HepG2 (cell line): ENCODE measurements around the gene LYG2. TPM values are rescaled to one million over a fixed set of nuclear protein-coding genes. Genes with fewer than 3 reads are reported as not detected.
A peak's percentile ranks its signal among the peaks of the same experiment; 100 is the strongest.
"Not testable (repeated sequence)": the region's sequence is repeated elsewhere in the genome, so short reads cannot be mapped to it uniquely, and the experiment has no call there.

Experiments used
- ATAC-seq: fragments of 200-7000 bp; cut with Tn5 transposase; 3 replicates; pipeline ENCODE4 v1.9.1; 2020; ENCODE audit warnings: mild to moderate bottlenecking, moderate library complexity
- BruUV-seq: library from RNA; stranded (reverse); fragments of 400-500 nt; replicated peaks from 2 replicates; lab custom pipeline; 2021; lab: Mats Ljungman, UMichigan
- CTCF ChIA-PET: fragments of 300-600 bp; formaldehyde crosslinking; extraction: SDS; loops from one replicate; lab custom pipeline; 2021; ENCODE audit warnings: low total read pairs, inconsistent platforms, low intra/inter-chr PET ratio; lab: Yijun Ruan, JAX
- POLR2A ChIA-PET: fragments of 350-600 bp; sonication (Branson Sonifier 250); formaldehyde crosslinking; loops from one replicate; lab custom pipeline; 2020; ENCODE audit warnings: antibody characterized with exemption, inconsistent platforms; lab: Yijun Ruan, JAX
- DNase-seq: peaks from one replicate; pipeline ENCODE4 v3.0.0-alpha.2; 2015; ENCODE audit warnings: low spot score
- FAIRE-seq: peaks from 3 replicates; lab custom pipeline; 2011; peaks lifted over from hg19 to GRCh38; lab: Jason Lieb, UNC
- H2AFZ ChIP-seq: one replicate; pipeline ENCODE4 v1.6.1; 2011; ENCODE audit warnings: low read length, inconsistent platforms
- H3K27ac ChIP-seq: fragments of 300-600 bp; 3 replicates; pipeline ENCODE4 v1.8.0; 2011; ENCODE audit warnings: mixed run types, mild to moderate bottlenecking, mixed read lengths, low read length, inconsistent platforms; ENCODE audit not compliant: insufficient read depth; ENCODE audit errors: extremely low read length
- H3K27me3 ChIP-seq, 2 experiments: fragments of 200-600 bp in 1 of 2; 2 replicates in 1 of 2; 3 replicates in 1 of 2; pipeline versions ENCODE4 v1.6.0 to v1.8.0; 2011; ENCODE audit warnings: low read length in 2 of 2, mild to moderate bottlenecking in 2 of 2, moderate library complexity in 2 of 2, inconsistent platforms in 1 of 2; ENCODE audit not compliant: insufficient read depth in 2 of 2, control insufficient read depth in 1 of 2
- H3K36me3 ChIP-seq, 2 experiments: fragments of 200-600 bp in 1 of 2; replicated peaks in 1 of 2; 2 replicates in 1 of 2; 3 replicates in 1 of 2; pipeline versions ENCODE4 v1.5.1 to v1.8.0; 2011; ENCODE audit warnings: low read length in 2 of 2, inconsistent platforms in 1 of 2; ENCODE audit not compliant: insufficient read depth in 2 of 2, control insufficient read depth in 1 of 2
- H3K4me1 ChIP-seq: 2 replicates; pipeline ENCODE4 v1.5.1; 2012; ENCODE audit warnings: low read length, inconsistent platforms; ENCODE audit not compliant: insufficient read depth
- H3K4me2 ChIP-seq: 2 replicates; pipeline ENCODE4 v1.6.0; 2011; ENCODE audit warnings: low read depth, low read length, inconsistent platforms
- H3K4me3 ChIP-seq, 3 experiments: fragments of 200-600 bp in 1 of 3; sonication (generic), shearing (Covaris generic) in 1 of 3; replicated peaks in 1 of 3; 2 replicates each; pipeline ENCODE4 v1.5.1; 2011 to 2016; ENCODE audit warnings: low read length in 3 of 3, inconsistent platforms in 2 of 3, low read depth in 2 of 3, mild to moderate bottlenecking in 2 of 3, control low read depth in 1 of 3, mixed read lengths in 1 of 3; ENCODE audit not compliant: insufficient read depth in 1 of 3
- H3K79me2 ChIP-seq: one replicate; pipeline ENCODE4 v1.6.1; 2011; ENCODE audit warnings: low read length, inconsistent platforms; ENCODE audit not compliant: insufficient read depth
- H3K9ac ChIP-seq: 2 replicates; pipeline ENCODE4 v1.6.0; 2011; ENCODE audit warnings: mild to moderate bottlenecking, low read depth, low read length, inconsistent platforms; ENCODE audit not compliant: insufficient read depth
- H3K9me3 ChIP-seq: 2 replicates; pipeline ENCODE4 v1.5.1; 2012; ENCODE audit warnings: mild to moderate bottlenecking, low read length
- H4K20me1 ChIP-seq: 2 replicates; pipeline ENCODE4 v1.6.0; 2011; ENCODE audit warnings: inconsistent platforms, mild to moderate bottlenecking, low read length, moderate library complexity; ENCODE audit not compliant: insufficient read depth
- HOXA7 ChIP-seq: sonication (generic); formaldehyde crosslinking; IDR thresholded peaks from 2 replicates; pipeline ENCODE4 v1.8.1; 2022; ENCODE audit warnings: mild to moderate bottlenecking, missing genetic modification reagents, moderate library complexity
- NCOA2 ChIP-seq: sonication (generic); formaldehyde crosslinking; IDR thresholded peaks from 2 replicates; pipeline ENCODE4 v1.8.0; 2022; ENCODE audit warnings: inconsistent platforms
- RORA ChIP-seq: sonication (generic); formaldehyde crosslinking; IDR thresholded peaks from 2 replicates; pipeline ENCODE4 v1.5.0; 2020; ENCODE audit warnings: mild to moderate bottlenecking, missing genetic modification reagents, moderate library complexity
- SKIL ChIP-seq: sonication (generic); formaldehyde crosslinking; IDR thresholded peaks from 2 replicates; pipeline ENCODE4 v1.8.0; 2022; ENCODE audit warnings: missing genetic modification reagents, mild to moderate bottlenecking, moderate library complexity, borderline replicate concordance
- SOX13 ChIP-seq, 3 experiments: fragments of 450-650 bp in 1 of 3; sonication (generic) in 1 of 3; formaldehyde crosslinking in 1 of 3; IDR thresholded peaks in 2 of 3; conservative IDR thresholded peaks in 1 of 3; 2 replicates each; pipeline versions ENCODE4 v1.5.0 to v1.6.1; 2016 to 2020; ENCODE audit warnings: antibody characterized with exemption in 1 of 3, mild to moderate bottlenecking in 1 of 3, missing compliant biosample characterization in 1 of 3, missing genetic modification reagents in 1 of 3, moderate library complexity in 1 of 3
- TBL1XR1 ChIP-seq: fragments of 150-350 bp; IDR thresholded peaks from 2 replicates; pipeline ENCODE4 v1.6.1; 2014; ENCODE audit warnings: borderline replicate concordance, low read length; ENCODE audit not compliant: partially characterized antibody
- ZBTB8A ChIP-seq: sonication (generic); formaldehyde crosslinking; IDR thresholded peaks from 2 replicates; pipeline ENCODE4 v1.4.0; 2020; ENCODE audit warnings: mild to moderate bottlenecking, low read depth, missing genetic modification reagents, borderline replicate concordance
- ZNF33A ChIP-seq: sonication (generic); formaldehyde crosslinking; IDR thresholded peaks from 2 replicates; pipeline ENCODE4 v1.5.1; 2020; ENCODE audit warnings: missing genetic modification reagents, mild to moderate bottlenecking, moderate library complexity, borderline replicate concordance
- ZNF33B ChIP-seq: sonication (generic); formaldehyde crosslinking; IDR thresholded peaks from 2 replicates; pipeline ENCODE4 v1.5.1; 2020; ENCODE audit warnings: mild to moderate bottlenecking, missing genetic modification reagents
- ZNF558 ChIP-seq: sonication (generic); formaldehyde crosslinking; IDR thresholded peaks from 2 replicates; pipeline ENCODE4 v1.9.0; 2022; ENCODE audit warnings: mild to moderate bottlenecking, missing genetic modification reagents, borderline replicate concordance
- ZNF691 ChIP-seq: sonication (generic); formaldehyde crosslinking; IDR thresholded peaks from 2 replicates; pipeline ENCODE4 v1.4.0; 2020; ENCODE audit warnings: missing genetic modification reagents, low read depth, mild to moderate bottlenecking, borderline replicate concordance
- ZNF761 ChIP-seq: sonication (generic); formaldehyde crosslinking; conservative IDR thresholded peaks from 2 replicates; pipeline ENCODE4 v1.4.0; 2020; ENCODE audit warnings: mild to moderate bottlenecking, missing genetic modification reagents
- ZNF777 ChIP-seq: sonication (generic); formaldehyde crosslinking; IDR thresholded peaks from 2 replicates; pipeline ENCODE4 v1.4.0; 2020; ENCODE audit warnings: missing genetic modification reagents
- ZNF782 ChIP-seq: sonication (generic); formaldehyde crosslinking; IDR thresholded peaks from 2 replicates; pipeline ENCODE4 v1.4.0; 2020; ENCODE audit warnings: missing genetic modification reagents, mild to moderate bottlenecking, borderline replicate concordance
- ZSCAN9 ChIP-seq: IDR thresholded peaks from 2 replicates; pipeline ENCODE4 v1.6.1; 2016; ENCODE audit warnings: borderline replicate concordance
- WGBS: methylation state at CpG from one replicate; pipeline ENCODE4 v1.1.6; 2017; ENCODE audit warnings: low lambda C conversion rate; 5-methylcytosine and 5-hydroxymethylcytosine counted together
- in situ Hi-C: cut with HindIII; loops from 2 replicates; pipeline ENCODE4 v1.10.0; 2017; ENCODE audit warnings: low pct_unique_long_range_greater_than_20kb; ENCODE audit not compliant: extremely low pct_ligation_motif_present
- intact Hi-C: fragments of 100-400 bp; cut with micrococcal nuclease; formaldehyde crosslinking; loops from one replicate; pipeline ENCODE4 v1.10.0; 2022; ENCODE audit not compliant: unreplicated experiment
- polyA plus RNA-seq, 8 experiments: library from polyadenylated mRNA; depleted of rRNA in 3 of 8; stranded (reverse) in 7 of 8; unstranded in 1 of 8; fragments of >200 nt; fragmentation: Illumina TruSeq in 4 of 8; extraction: Trizol in 4 of 8; gene quantifications; 2 replicates each; pipeline versions ENCODE4 v1.2.1 to v1.2.3, GENCODE V29; 2011 to 2016; ENCODE audit warnings: low read depth in 4 of 8, missing spikeins in 1 of 8, mixed read lengths in 1 of 8; ENCODE audit not compliant: insufficient read depth in 1 of 8
- total RNA-seq, 5 experiments: library from RNA; depleted of rRNA; stranded (reverse); fragments of >200 nt; fragmentation: Illumina TruSeq; extraction: Trizol; gene quantifications; 2 replicates each; pipeline ENCODE4 v1.2.3, GENCODE V29; 2016; ENCODE audit warnings: low read depth in 1 of 5

The LYG2 gene
- total and polyA plus RNA-seq, 2 of the 13 experiments (the other 11 are each of a cell fraction or from before 2014, with no cell fraction given) = 0.15 to 0.18 TPM

GRCh38 chr2:99278793-99279291 lies 23.4 kb upstream of the LYG2 start (continued):
- TF ChIP-seq ZNF691 (CRISPR knock-in tag) (peak; percentile 58; the same call in 1 of the 2 replicates), TBL1XR1 (peak; percentile 85), ZNF558 (CRISPR knock-in tag) (no peak), ZSCAN9 (peak; percentile 96), ZNF782 (CRISPR knock-in tag) (peak; percentile 76; the same call in 1 of the 2 replicates), NCOA2 (CRISPR knock-in tag) (peak; percentile 99), ZNF33A (CRISPR knock-in tag) (no peak)
- TF ChIP-seq, all 625 proteins: peak for 236

DNA sequence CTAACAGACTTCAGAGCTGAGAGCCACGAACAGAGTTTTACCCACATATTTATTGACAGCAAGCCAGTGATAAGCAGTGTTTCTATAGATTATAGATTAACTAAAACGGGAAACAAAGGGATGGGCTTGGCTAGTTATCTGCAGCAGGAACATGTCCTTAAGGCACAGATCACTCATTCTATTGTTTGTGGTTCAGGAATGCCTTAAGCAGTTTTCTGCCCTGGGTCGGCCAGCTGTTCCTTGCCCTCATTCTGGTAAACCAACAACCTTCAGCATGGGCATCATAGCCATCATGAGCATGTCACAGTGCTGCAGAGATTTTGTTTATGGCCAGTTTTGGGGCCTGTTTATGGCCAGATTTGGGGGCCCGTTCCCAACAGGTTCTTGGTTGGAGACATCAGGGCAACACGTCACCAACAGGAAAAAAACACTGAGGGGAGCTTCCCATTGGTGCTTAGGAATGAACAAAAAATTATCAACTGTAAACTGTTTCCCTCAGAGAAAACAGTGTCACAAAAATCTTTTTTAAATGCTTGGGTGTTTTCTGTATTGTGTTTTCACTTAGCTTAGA lies 22.8 kb upstream of the LYG2 start:
- WGBS = 31% methylated on average over 5 of the region's 5 CpGs
- H3K4me2 ChIP-seq = peak overlapping the region; percentile 66
- FAIRE-seq; in situ Hi-C loops; H3K79me2 ChIP-seq; ATAC-seq; DNase-seq; H3K9ac ChIP-seq; BruUV-seq; H3K4me3 ChIP-seq; H3K27me3 ChIP-seq; H4K20me1 ChIP-seq; H3K36me3 ChIP-seq; H2AFZ ChIP-seq; CTCF ChIA-PET; TF ChIP-seq SOX13 (IDR thresholded peaks at IDR 0.05): not testable (repeated sequence)
- intact Hi-C loops = loop anchor here (2.0 kb wide), 1 partner anchor 97 kb away; the partner anchor contains the start of genes MITD1 and MRPL30
- POLR2A ChIA-PET = interaction anchor here (1.1 to 3.4 kb wide), 6 partner anchors 46 to 212 kb away, joined by 3 to 22 read pairs (median 6); partner anchors contain the start of genes C2orf15, EIF5B, LIPT1 and REV1
- peaks cover 10% of the 10 kb centered on the region for H3K9me3 ChIP-seq
- H3K27ac ChIP-seq = peak overlapping the region; percentile 64
- H3K4me1 ChIP-seq = peaks cover 39% of the 10 kb centered on the region
- TF ChIP-seq ZNF777 (CRISPR knock-in tag) (peak; percentile 33; the same call in 1 of the 2 replicates), RORA (CRISPR knock-in tag) (0 out of 2 replicates have a peak, but pooled peaks have one; percentile 10), HOXA7 (0 out of 2 replicates have a peak, but pooled peaks have one; percentile 2), ZNF33B (CRISPR knock-in tag) (0 out of 2 replicates have a peak, but pooled peaks have one; percentile 1), ZBTB8A (CRISPR knock-in tag) (0 out of 2 replicates have a peak, but pooled peaks have one; percentile 25), ZNF761 (CRISPR knock-in tag) (peak; percentile 100), SKIL (CRISPR knock-in tag) (0 out of 2 replicates have a peak, but pooled peaks have one; percentile 28), SOX13 (CRISPR knock-in tag; conservative IDR thresholded peaks at IDR 0.05 in 1 of 2, IDR thresholded peaks at IDR 0.05 in 1 of 2) (peak in 1 of 2 experiments; percentile 48; a peak in 2 of 4 replicates)
